Measurements from ENCODE around the gene PLA2G2F. TPM values are rescaled to one million over a fixed set of nuclear protein-coding genes. Genes with fewer than 3 reads are reported as not detected.
A peak's percentile ranks its signal among the peaks of the same experiment; 100 is the strongest.

PLA2G2F gene
- total and polyA plus RNA-seq, 7 donors, result 0.03 TPM; not detected in 6

DNA sequence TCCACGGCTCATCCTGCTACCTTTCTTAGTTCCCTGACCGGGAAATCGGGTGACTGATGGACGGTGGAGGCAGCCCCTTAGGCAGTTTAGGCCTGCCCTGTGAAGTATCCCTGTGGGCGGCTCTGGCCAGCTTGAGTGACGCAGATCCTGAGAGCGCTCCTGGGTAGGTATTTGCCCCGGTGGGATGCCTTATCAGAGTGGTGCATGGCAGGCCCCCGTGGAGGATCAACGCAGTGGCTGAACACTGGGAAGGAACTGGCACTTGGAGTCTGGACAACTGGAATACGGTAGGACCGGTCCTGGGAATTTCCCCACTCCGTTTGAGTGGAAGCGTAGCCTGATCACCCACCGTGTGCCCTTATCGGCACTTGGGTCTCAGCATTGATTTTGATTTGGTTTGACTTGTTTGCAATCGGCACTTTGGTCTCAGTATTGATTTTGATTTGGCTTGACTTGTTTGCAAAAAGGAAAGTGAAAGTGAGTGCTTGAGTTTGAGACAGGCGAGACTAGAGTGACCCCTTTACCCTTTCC lies 15.2 kb downstream of the PLA2G2F start:
- H3K36me3 ChIP-seq (ENCODE audit: insufficient read depth in 1 of 2, low read depth in 1 of 2), result no peaks in the 10 kb centered on the region
- intact Hi-C loops (cut with DNase I), result loop anchor here (5.0 kb wide), 2 partner anchors 52 to 182 kb away; no protein-coding TSS in a partner anchor
- TF ChIP-seq CTCF (IDR thresholded peaks at IDR 0.05), result no peak
- peak overlapping the region; percentile 43 for H3K4me3 ChIP-seq
- peaks cover 5% of the 10 kb centered on the region for H3K4me1 ChIP-seq
- no peak overlapping the region for H3K27ac ChIP-seq
- no peak for DNase-seq
- H3K9me3 ChIP-seq, result no peaks in the 10 kb centered on the region
- peaks cover 0 to 4% (median 0%) of the 10 kb centered on the region in 3 donors for H3K27me3 ChIP-seq (ENCODE audit: insufficient read depth in 3 of 3, low read length in 2 of 3)
- no peak for ATAC-seq
- 62 to 73% (median 67%) methylated on average over 18 of the region's 18 CpGs for WGBS, 3 donors

GRCh38 chr1:20158358-20159070 lies 19.4 kb downstream of the PLA2G2F start:
- H3K4me1 ChIP-seq, result no peaks in the 10 kb centered on the region
- H3K9me3 ChIP-seq, result no peaks in the 10 kb centered on the region
- intact Hi-C loops (cut with DNase I), result no loop called here
- TF ChIP-seq CTCF (IDR thresholded peaks at IDR 0.05), result no peak
- no peaks in the 10 kb centered on the region for H3K36me3 ChIP-seq (ENCODE audit: insufficient read depth in 1 of 2, low read depth in 1 of 2)
- ATAC-seq (no peak), DNase-seq (no peak)
- no peaks in the 10 kb centered on the region for H3K27me3 ChIP-seq (ENCODE audit: insufficient read depth in 3 of 3, low read length in 2 of 3)
- WGBS, 3 donors, result 81 to 92% (median 89%) methylated on average over 7 of the region's 7 CpGs
- H3K27ac ChIP-seq, result no peak overlapping the region
- H3K4me3 ChIP-seq, result no peak overlapping the region

DNA sequence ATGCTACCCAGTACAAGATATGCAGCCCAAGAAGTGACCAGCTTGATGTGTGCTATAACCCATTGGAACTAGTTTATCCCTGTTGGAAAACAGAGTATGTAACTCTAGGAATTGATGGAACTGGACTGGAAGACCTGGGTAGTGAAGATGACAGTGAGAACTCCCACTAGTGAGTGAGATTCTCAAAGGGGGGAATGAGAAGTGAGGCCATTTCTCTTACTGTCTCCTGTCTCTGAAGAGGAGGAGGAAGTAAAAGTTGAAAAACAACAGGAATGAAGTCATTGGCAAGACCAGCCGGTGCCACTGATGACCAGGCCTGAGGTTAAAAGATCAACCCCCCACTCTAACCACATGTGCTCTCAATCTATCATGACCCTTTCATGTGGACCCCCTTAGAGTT lies 20.9 kb downstream of the PLA2G2F start:
- intact Hi-C loops (cut with DNase I), result no loop called here
- Histone ChIP-seq H3K36me3 (ENCODE audit: insufficient read depth in 1 of 2, low read depth in 1 of 2) (no peaks in the 10 kb centered on the region), H3K27ac (no peak overlapping the region), H3K4me3 (no peak overlapping the region), H3K4me1 (no peaks in the 10 kb centered on the region), H3K9me3 (no peaks in the 10 kb centered on the region), H3K27me3 (ENCODE audit: insufficient read depth in 3 of 3, low read length in 2 of 3) (no peaks in the 10 kb centered on the region)
- ATAC-seq, result no peak
- 68 to 80% (median 68%) methylated on average over 1 of the region's 1 CpG for WGBS, 3 donors
- no peak for DNase-seq
- TF ChIP-seq CTCF (IDR thresholded peaks at IDR 0.05), result no peak

DNA sequence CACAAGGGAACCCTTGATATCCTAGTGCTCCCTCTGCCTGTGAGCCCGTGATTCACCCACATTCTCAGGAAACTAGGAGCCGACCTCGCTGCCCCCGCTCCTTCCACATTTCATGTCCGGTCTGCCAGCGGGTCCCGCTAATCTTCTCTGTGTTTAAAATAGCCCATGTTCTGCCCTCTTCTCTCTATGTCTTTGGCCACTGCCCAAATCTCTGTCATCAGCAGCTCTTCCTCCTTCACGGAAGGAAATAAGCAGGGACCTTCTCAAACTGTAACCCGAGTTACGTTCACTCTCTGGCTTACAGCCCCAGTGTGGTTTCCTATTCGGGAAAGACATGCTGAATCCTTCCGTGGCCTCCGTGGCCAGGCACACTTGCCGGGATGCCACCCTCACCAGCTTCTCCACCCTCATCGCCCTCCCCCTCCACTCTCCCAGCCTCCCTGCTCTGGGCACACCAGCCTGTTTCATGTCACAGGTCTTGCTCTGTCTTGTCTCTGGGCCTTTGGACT lies 25.6 kb downstream of the PLA2G2F start:
- DNase-seq (peak in 1 of 2 donors; percentile 42), ATAC-seq (peak; percentile 50 to 69 (median 64))
- H3K27me3 ChIP-seq (ENCODE audit: insufficient read depth in 3 of 3, low read length in 2 of 3), result peaks cover 0 to 7% (median 0%) of the 10 kb centered on the region in 3 donors
- no peak overlapping the region for H3K27ac ChIP-seq
- 9 to 37% (median 22%) methylated on average over 15 of the region's 15 CpGs for WGBS, 3 donors
- H3K4me1 ChIP-seq, result no peaks in the 10 kb centered on the region
- no peaks in the 10 kb centered on the region for H3K36me3 ChIP-seq (ENCODE audit: insufficient read depth in 1 of 2, low read depth in 1 of 2)
- no peaks in the 10 kb centered on the region for H3K9me3 ChIP-seq
- intact Hi-C loops (cut with DNase I), result no loop called here
- no peak for TF ChIP-seq CTCF (IDR thresholded peaks at IDR 0.05)
- no peak overlapping the region for H3K4me3 ChIP-seq

All from psoas muscle (tissue), 8 donors.